ENCODE data around the gene DGUOK.
"Not testable (repeated sequence)": the region's sequence is repeated elsewhere in the genome, so short reads cannot be mapped to it uniquely, and the experiment has no call there.

The DGUOK gene

GRCh38 chr2:73937899-73938298, 11.2 kb downstream of the DGUOK start:
- in situ Hi-C loops (cut with MboI; ENCODE audit: low sequenced_read_pairs, unreplicated experiment) = no loop called here
- no peak for DNase-seq (ENCODE audit: low spot score)

DNA sequence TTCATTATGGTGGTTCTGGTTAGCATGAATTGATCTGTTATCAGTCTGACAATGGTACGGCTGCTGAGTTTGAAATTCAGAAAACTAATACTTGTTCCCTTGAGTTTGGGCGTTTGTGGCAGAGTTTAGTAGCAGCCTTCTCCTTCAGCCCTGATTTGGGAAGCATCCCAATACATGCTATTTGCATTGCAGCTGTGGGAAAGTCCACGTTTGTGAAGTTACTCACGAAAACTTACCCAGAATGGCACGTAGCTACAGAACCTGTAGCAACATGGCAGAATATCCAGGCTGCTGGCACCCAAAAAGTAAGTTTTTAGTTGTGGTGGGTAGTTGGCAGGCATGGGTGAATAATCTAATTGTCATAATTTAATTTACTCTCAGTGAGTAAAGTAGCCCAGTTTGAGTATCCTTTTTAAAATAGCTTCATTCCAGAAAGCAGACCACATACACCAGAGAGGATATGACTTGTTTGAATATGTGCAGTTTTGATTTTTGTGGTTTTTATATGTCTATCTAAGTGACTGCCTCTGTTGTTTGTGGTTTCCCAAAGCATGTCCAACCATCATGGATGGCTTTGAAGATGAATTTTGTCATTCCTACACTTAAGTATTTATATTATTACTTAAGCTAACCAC, 12.2 kb downstream of the DGUOK start:
- DNase-seq (ENCODE audit: low spot score) = no peak
- in situ Hi-C loops (cut with MboI; ENCODE audit: low sequenced_read_pairs, unreplicated experiment) = no loop called here
- no peak for TF ChIP-seq CTCF (IDR thresholded peaks at IDR 0.05; ENCODE audit: borderline replicate concordance, control extremely low read depth, extremely low read depth, insufficient read depth, missing control alignments)

More at GRCh38 chr2:73937899-73938298, 11.2 kb downstream of the DGUOK start:
- TF ChIP-seq CTCF (IDR thresholded peaks at IDR 0.05; ENCODE audit: borderline replicate concordance, control extremely low read depth, extremely low read depth, insufficient read depth, missing control alignments) = no peak

- DNase-seq (ENCODE audit: low spot score) = no peak
- in situ Hi-C loops (cut with MboI; ENCODE audit: low sequenced_read_pairs, unreplicated experiment) = no loop called here
- TF ChIP-seq CTCF (IDR thresholded peaks at IDR 0.05; ENCODE audit: borderline replicate concordance, control extremely low read depth, extremely low read depth, insufficient read depth, missing control alignments) = no peak
Observed at GRCh38 chr2:73939419-73939818, 12.7 kb downstream of the DGUOK start.

GRCh38 chr2:73940066-73940465, 13.4 kb downstream of the DGUOK start:
- in situ Hi-C loops (cut with MboI; ENCODE audit: low sequenced_read_pairs, unreplicated experiment); DNase-seq (ENCODE audit: low spot score): not testable (repeated sequence)

GRCh38 chr2:73942664-73943063, 16.0 kb downstream of the DGUOK start:
- DNase-seq (ENCODE audit: low spot score) = no peak
- no peak for TF ChIP-seq CTCF (IDR thresholded peaks at IDR 0.05; ENCODE audit: borderline replicate concordance, control extremely low read depth, extremely low read depth, insufficient read depth, missing control alignments)
- in situ Hi-C loops (cut with MboI; ENCODE audit: low sequenced_read_pairs, unreplicated experiment) = no loop called here

GRCh38 chr2:73944714-73945113, 18.0 kb downstream of the DGUOK start:
- in situ Hi-C loops (cut with MboI; ENCODE audit: low sequenced_read_pairs, unreplicated experiment) = no loop called here
- peak; percentile 53 for DNase-seq (ENCODE audit: low spot score)
- no peak for TF ChIP-seq CTCF (IDR thresholded peaks at IDR 0.05; ENCODE audit: borderline replicate concordance, control extremely low read depth, extremely low read depth, insufficient read depth, missing control alignments)

- DNase-seq (ENCODE audit: low spot score) = no peak
- in situ Hi-C loops (cut with MboI; ENCODE audit: low sequenced_read_pairs, unreplicated experiment) = no loop called here
- TF ChIP-seq CTCF (IDR thresholded peaks at IDR 0.05; ENCODE audit: borderline replicate concordance, control extremely low read depth, extremely low read depth, insufficient read depth, missing control alignments) = no peak
Observed at GRCh38 chr2:73946215-73946614, 19.5 kb downstream of the DGUOK start.
